Stimulated activated CD4-positive, alpha-beta T cell treated with anti-CD3 and anti-CD28 coated beads, TNF-alpha, amount 100 ng/mL, for 1 hour (primary cell): Measurements from ENCODE around the gene CGNL1.

Source experiments
- DNase-seq, 3 donors: peaks; one replicate each; pipeline ENCODE4 v3.0.0-alpha.2; 2020; ENCODE audit warnings: low read depth in 3 of 3, low spot score in 1 of 3

CGNL1 gene

DNA sequence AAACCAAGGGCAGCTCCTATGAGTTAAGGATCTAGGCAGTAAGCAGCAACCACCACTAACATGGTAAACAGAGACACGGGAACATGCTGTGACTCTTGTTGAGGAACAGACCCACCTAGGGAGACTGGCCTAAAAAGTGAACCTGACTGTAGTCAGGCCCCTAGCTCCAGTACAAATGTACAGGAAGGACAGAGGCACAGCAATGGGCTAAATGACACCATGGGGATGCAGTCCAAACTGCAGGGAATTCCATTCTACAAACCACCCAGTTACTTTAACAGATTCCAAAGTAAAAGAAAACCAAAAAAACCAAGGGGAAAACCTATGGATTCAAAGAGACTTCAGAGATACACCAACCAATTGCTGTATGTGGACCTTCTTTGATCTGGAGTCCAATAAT lies 28.2 kb upstream of the CGNL1 start:
- no peak for DNase-seq

DNA sequence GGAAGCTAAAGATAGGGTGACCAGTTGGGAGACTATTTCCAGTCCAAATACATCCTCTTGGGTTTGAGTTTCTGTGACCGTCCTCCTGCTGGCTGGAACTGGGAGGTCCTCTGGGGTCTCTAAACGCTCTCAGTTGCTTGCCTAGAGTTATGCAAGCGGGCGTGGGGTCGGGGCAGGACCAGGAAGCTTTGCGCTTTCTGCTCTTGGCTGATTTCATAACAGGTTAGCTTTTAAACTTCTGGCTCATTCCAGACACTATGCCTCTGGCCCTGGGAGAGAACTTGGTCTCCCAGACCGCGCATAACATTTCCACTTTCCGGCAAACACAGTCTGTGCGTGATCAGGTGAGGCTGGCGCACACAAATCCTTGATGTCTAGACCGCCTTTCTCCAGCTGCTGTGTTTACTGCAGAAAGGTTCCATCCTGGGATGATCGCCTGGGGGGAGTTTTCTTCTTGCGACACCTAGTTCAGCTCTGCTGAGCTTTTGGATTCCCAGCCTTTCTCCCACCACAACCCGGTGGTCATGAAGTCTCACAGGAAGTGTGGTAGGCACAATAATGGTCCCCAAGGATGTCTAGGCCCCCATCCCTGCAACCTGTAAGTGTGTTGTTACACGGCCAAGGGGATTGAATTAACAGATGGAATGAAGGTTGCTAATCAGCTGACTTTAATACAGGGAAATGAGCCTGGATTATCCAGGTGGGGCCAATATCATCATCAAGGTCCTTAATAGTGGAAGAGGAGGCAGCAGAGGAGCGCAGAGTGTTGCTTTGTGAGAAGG lies 23.6 kb upstream of the CGNL1 start:
- DNase-seq = no peak

DNA sequence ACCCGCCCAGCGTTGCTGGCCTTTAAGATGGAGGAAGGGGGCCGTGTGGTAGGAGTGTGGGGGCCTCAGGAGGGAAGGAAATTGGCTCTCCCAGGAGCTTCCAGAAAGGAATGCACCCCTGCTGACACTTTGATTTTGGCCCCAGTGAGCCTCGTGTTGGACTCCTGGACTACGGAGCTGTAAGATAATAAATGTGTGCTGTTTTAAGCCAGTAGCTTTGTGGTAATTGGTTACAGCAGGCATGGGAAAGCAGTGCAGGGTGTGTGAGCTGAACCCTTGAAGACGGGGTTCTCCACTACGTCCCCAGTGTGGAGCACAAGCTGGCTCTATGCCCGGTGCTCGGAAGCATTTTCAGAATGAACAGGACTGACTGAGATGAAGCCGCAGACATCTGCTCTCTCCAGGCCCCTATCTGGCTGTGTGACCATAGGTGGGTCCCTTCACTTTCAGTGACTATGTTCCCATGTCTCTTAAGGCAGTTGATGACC lies 22.9 kb upstream of the CGNL1 start:
- DNase-seq = no peak

DNA sequence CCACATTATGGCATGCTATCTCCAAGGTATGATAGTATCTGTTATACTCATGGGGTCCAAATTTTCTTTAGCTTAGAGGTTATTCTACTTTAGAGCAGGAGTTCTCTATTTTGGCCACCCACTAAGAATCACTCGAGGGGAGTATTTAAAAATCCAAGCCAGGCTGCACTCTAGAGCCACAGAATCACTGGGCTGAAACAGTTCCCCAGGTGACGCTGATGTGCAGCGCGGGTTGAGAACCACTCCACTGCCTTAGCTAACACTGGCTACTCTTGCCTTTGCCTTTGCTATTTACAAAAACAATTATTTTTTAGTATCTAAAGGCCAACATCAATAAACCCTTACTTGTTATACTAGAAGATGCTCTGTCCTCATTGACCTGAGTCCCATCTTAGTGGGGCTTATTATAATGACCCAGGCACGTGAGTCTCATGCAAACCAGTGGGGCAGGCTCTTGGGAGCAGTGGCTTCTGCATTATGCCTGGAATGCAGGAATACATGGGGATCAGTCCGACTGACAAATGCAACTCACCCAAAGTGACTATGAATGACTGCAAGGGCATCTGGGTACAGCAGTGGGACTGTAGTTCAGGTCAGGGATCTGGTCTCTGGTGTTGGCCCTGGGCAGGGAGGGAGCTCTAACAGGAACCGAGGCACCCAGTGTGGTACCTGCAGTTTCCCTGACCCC lies 21.7 kb upstream of the CGNL1 start:
- no peak for DNase-seq

DNA sequence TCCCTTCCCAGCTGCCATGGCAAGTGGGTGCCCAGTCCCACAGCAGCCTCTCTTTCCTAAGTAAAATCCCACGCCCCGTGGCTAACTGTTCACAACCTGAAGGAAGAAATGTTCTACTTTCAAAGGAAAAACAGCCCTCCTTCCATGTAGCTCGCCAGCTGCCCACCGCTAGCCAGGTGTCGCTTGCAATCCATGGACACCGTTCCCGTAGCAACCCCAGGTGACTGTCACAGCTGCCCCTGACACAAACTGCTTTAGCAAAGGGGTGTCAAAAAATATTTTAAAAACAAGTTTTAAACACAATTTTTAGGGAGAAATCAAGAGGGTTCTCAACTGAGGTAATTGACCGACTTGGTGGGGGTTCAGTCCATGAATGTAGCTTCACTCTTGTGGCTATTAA lies 21.0 kb upstream of the CGNL1 start:
- DNase-seq = no peak

DNA sequence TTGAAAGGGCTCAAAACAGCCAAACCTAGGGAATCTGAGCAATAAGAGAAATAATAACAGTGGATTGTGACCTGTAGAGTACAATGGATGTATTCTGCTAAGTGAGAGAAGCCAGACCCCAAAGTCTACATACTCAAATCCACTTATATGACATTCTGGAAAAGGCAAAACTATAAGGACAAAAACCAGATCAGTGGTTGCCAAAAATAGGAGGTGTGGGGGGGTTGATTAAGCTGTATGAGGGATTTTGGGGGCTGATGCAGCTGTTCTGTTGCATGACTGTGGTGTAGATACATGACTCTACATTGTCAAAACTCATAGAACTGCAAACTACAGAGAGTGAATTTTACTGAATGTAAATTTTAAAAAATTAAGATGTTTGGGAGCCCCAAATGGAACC lies 20.1 kb upstream of the CGNL1 start:
- no peak for DNase-seq

DNA sequence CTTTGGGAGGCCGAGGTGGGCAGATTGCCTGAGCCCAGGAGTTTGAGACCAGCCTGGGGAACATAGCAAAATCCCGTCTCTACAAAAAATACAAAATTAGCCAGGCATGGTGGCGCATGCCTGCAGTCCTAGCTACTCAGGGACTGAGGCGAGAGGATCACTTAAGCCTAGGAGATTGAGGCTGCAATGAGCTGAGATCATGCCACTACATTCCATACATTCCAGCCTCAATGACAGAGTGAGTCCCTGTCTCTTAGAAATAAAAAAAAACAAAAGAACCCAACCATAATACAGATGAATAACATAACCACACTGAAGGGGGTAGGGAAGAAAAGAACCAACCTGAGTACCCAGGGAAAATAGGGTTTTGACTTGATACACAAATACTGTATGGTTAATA lies 19.7 kb upstream of the CGNL1 start:
- no peak for DNase-seq

DNA sequence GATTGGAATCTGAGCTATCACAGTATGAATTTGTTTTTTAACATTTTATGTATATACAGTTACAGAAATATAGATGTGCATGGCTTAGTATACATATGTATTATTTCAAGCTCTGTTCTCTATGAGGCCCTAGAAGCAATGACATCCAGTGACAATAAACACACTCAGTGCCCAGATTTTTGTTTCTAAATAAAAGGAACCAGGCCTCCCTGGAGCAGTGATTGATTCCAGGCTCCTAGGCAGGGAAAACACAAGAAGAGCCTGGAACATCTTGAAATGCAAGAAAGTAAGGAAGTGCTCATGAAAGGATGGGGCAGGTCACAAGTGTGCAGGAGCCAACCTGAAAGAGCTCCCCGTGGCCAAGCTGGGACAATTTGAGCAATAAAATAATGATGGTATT lies 18.5 kb upstream of the CGNL1 start:
- no peak for DNase-seq

DNA sequence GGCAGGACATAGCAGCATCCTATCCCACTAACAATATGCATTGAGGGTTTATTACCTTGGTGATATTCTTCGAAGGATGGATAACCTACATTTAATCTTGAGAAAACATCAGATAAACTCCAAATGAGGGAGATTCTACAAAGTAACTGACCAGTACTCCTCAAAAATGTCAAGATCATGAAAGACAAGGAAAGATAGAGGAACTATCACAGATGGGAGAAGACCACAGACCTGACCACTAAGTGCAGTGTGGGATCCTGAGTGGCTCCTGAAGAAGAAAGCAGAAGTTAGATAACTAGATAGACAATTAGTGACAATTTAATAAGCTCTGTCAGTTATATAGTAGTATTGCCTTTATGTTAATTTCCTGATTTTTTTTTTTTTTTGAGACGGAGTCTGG lies 17.7 kb upstream of the CGNL1 start:
- DNase-seq = no peak

DNA sequence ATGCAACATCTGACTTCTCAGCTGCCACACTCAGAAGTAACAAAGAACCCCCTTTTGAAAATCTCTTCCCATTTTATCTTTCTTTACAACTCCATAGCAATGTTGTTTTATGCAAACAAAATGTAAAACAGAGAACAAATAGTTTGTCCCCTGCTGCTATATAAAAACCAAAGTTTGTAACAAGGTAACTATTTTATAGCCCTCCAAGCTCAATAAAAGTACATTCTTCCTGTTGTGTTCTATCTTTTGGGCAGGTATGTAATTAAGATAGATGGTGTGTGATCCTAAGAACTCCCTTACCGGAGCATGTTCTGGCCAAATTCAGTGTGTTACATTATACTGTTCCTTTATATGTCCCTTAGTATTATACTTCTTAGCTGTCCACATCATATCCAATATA lies 12.6 kb upstream of the CGNL1 start:
- no peak for DNase-seq

DNA sequence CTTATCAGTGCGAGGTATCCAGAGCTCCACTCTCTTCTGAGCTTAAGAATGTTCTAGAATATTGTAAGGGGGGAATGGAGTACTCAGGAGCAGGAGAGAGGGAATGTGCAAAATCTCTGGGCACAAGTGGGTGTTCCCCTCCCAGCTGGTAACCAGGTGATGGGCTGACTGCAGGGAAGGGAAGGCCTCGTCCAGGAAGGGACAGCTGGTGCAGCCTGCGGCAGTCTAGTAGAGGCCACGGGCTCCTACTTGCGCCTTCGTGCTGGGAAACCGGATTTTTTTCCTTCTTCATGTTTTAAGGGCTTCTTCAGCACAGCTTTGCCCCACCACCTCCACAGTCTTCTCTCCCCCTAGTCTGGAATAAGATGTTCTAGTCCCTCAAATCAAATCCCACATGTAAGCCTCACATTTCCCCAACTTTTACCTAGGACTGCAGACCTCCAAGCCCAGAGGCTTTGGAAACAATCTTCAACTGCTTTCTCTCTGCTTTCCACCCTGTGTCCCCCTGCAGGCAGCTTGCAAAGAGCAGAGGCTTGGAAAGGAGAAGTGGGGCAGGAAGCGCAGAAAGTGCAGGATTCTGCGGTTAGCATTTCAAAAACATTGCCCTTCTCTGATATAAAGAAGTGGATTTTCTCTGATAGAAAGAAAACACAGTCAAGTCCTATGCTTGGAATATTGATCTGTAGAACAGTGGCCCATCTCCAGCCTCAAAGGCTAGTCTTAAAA lies 11.9 kb upstream of the CGNL1 start:
- DNase-seq = no peak

DNA sequence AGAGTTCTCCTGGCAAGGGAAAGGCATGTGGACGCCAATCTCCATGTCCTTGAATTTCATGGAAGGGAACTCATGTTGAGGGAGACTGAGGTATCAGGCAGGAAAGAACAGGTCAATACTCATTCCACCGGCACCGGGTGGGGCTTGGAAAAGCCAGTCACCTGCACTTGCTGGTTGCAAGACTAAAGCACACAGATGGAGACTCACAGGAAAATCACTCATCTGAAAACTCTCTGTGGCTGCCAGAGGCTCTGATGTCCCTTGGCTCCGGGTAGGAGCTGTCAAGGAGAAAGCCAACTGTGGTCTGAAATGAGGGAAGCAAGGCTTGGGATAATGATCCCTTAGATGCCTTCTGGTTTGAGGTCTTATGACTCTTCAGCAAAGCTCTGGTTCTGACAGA lies 8.7 kb upstream of the CGNL1 start:
- DNase-seq = no peak

DNA sequence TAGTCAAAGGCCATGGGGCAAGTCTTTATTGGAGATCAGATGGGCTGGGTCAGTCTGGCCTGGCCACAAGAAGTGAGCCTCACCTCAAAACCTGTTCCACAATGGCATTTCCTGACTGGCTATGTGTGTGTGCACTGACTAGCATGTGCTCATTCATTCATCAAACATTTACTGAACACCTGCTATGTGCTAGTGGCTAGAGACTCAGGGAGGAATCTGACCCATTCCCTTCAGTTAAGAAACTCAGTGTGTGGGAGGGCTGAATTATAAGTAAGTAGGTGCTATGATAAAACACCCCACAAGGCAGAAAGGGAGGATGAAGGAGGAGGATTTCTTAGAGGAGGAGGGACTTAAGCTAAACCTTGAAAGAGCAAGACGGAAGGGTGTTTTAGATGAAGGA lies 5.4 kb upstream of the CGNL1 start:
- no peak for DNase-seq

DNA sequence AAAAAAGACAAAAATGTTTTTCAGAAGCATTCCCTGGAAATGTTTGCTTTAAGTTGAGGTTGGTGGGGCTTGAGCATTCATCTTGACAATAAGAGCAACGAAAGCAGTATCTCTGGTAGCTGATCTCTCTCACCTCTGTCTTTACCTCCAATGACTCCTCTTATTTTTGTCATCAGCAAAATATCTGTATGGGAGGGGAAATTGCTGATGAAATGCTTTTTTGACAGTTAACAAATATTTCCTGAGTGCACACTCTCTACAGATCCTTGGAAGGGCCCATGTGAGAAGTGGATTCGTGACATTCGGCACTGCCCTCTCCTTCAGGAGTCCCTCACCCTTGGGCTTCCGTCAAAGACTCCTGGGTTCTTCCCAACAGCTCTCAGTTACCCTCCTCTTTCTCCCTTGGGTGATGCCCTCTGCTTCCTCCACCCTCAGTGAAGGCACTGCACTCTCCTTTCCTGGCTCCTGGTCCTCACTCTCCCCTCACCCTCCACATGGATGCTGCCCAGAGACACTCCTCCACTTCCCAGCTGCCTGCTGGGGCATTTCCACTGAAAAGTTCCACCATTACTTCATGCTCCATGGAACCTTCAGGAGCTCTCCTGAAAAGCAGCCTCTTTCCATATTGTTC lies 2.9 kb upstream of the CGNL1 start:
- no peak for DNase-seq

DNA sequence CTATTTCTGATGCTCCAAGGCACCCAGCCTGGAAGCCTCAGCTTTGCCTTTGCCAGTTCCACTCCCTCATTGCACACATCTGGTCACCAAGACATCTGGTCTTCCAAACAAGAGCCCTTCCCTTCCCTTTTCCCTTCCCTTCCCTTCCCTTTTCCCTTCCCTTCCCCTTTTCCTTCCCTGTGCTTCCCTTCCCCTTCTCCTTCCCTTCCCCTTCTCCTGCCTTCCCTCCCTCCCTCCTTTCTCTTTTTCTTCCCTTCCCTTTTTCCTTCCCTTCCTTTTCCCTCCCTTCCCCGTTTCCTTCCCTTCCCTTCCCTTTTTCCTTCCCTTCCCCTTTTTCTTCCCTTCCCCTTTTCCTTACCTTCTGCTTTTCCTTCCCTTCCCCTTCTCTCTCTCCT lies 2.4 kb upstream of the CGNL1 start:
- no peak for DNase-seq

DNA sequence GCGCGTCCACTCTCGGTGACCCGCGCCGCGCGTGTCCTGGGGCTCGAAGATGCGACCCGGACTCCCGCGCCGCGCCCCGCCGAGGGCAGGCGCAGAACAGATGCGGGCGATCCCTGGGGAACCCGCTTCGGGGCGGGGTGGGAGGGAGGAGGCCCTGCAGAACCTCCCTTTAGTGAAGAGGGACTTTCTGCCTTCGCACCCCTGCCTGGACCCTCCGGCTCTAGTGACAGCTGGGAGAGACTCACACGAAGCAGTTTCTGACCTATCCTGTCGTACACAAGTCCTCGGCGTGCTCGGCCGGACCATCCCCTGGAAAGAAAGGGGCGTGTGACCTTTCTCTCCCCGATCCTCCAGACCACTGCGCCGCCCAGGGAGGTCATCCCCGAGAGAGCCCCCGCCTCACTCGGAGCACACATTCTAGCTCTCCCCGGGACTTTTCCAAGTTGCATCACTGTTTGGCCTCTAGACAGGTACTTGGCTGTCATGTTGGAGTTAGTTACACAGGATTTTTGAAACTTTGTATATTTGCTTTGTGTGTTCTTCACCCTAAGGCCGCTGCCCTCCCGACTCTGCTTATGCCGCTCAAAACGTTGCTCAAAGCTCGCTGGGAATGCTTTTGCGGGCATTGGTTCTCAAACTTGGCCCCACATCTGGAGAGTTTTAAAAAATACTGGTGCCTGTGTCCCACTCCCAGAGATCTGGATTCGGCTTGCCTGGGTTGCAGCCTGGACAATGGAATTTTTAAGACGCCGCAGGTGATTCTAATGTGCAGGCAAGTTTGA lies 582 bp downstream of the CGNL1 start:
- no peak for DNase-seq

DNA sequence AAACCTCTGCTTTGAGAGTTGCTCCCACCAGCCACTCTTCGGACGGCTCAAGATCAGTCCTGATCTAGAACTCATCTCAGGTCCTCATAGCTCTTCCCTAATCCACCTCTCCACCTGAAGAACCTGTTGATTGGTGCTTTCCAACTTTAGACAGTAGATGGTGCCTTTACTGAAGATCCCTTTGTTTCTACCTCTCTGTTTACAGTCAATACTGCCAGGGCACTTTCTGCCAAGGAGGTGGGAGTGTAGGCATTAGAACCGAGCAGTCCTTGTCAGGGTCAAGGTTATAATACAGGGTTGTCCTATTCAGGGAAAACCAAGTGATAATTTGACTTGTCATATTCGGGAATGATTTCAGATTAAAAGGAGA lies 1.2 kb downstream of the CGNL1 start:
- no peak for DNase-seq

DNA sequence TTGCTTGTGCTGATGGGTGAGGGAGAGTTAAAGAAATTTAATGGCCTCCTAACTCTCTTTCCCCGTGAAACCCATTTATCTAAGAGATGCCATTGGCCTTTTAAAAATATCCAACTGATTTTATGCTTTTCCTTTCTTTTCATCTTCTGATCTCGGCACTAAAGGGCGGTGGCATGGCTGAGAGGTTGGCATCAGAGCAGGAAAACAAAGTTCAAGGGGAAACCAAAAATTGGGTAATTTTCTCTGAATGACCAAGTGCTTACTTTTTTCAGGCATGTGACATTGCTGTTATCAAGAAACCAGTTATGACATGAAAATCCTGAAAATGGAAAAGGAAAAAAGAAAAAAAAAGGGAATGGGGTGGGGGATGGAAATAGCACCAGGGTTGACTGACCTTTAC lies 3.2 kb downstream of the CGNL1 start:
- DNase-seq = no peak

DNA sequence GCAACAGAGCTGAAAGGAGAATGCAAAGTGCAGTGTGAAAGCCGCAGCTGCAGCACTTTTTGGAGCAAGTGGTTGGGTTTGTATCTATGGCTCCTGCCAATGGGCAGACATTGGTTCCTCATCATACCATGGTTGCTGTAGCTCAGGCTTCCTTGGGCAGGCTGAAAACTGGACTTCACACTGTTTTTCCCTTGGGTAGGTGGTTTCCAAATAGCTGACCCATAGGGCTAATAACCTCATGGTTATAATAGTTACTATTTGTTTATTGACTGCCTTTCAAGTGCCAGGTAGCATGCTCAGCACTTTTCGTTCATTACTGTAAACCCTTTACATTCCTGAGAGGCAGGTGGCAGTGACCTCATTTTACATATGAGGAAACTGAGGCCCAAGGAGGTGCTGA lies 4.5 kb downstream of the CGNL1 start:
- DNase-seq = no peak

DNA sequence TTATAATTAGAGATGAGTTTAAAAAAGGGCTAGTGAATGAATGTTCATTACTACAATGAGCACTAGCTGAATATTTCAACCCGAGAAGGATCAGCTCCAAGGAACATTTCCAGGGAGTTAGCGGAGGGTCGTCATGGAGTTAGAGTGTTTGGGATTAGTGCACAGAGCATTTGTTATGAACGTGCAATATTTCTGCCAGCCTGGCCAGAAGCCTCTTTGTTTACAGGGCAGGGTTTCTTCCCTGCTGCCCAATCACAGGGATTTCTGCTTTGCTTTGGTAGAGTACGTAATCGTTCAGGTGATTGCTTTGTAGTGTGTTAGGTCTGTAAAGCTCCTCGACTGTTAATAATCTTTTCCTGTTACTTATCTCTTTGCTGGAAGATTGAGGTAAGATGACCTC lies 5.9 kb downstream of the CGNL1 start:
- no peak for DNase-seq

DNA sequence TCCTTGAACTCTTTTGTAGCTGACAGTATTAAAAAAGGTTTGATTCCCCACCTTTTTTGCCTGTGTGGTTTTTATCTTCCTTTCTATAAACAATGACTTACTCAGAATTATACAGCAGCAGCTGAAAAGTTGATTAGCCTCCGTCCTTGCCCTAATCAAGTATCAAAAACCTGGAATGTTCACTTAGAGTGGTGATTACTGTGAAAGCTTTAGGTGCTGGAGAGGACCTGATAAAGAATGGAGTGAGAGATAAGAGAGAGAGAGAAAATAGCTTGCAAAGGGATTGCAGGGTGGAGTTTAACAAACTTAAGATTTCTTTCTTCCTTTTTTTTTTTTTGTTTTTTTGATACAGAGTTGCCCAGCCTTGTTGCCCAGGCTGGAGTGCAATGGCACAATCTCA lies 6.7 kb downstream of the CGNL1 start:
- DNase-seq = no peak
